Panc1 (cell line): ENCODE data around the gene ATCAY. TPM values are rescaled to one million over a fixed set of nuclear protein-coding genes. Genes with fewer than 3 reads are reported as not detected.
"Not testable (repeated sequence)": the region's sequence is repeated elsewhere in the genome, so short reads cannot be mapped to it uniquely, and the experiment has no call there.

ENCODE experiments used
- ATAC-seq: fragments of 200-7000 bp; cut with Tn5 transposase; 2 replicates; pipeline ENCODE4 v1.9.1; 2020; ENCODE audit warnings: mild to moderate bottlenecking, moderate library complexity
- BruUV-seq: library from RNA; stranded (reverse); fragments of 400-500 nt; replicated peaks from 2 replicates; lab custom pipeline; 2021; lab: Mats Ljungman, UMichigan
- CTCF ChIA-PET: fragments of 300-600 bp; sonication (Branson Sonifier 250); formaldehyde crosslinking; loops from one replicate; lab custom pipeline; 2022; ENCODE audit warnings: antibody characterized with exemption; lab: Charles Lee
- POLR2A ChIA-PET: fragments of 300-600 bp; sonication (Branson Sonifier 250); formaldehyde crosslinking; loops from one replicate; lab custom pipeline; 2022; ENCODE audit warnings: antibody characterized with exemption; lab: Charles Lee
- DNase-seq: peaks from one replicate; pipeline ENCODE4 v3.0.0-alpha.2; 2010; ENCODE audit warnings: low read depth, low spot score
- H3K27ac ChIP-seq: 2 replicates; pipeline ENCODE4 v1.5.1; 2011; ENCODE audit warnings: mild to moderate bottlenecking, low read length, inconsistent platforms
- H3K27me3 ChIP-seq: fragments of 200-500 bp; sonication (Bioruptor generic); 2 replicates; pipeline ENCODE4 v1.6.0; 2014; ENCODE audit warnings: low read length, inconsistent platforms; ENCODE audit not compliant: control insufficient read depth, insufficient read depth
- H3K36me3 ChIP-seq: fragments of 200-500 bp; sonication (Bioruptor generic); 2 replicates; pipeline ENCODE4 v1.5.1; 2014; ENCODE audit warnings: inconsistent platforms, mild to moderate bottlenecking, low read length, moderate library complexity; ENCODE audit not compliant: control insufficient read depth, insufficient read depth
- H3K4me1 ChIP-seq: 2 replicates; pipeline ENCODE4 v1.5.1; 2011; ENCODE audit warnings: inconsistent platforms, mild to moderate bottlenecking, low read length, moderate library complexity; ENCODE audit not compliant: control insufficient read depth, insufficient read depth
- H3K4me3 ChIP-seq, 2 experiments: 2 replicates each; pipeline ENCODE4 v1.5.1; 2011 to 2012; ENCODE audit warnings: low read depth in 2 of 2, low read length in 2 of 2, mild to moderate bottlenecking in 2 of 2, inconsistent platforms in 1 of 2, moderate library complexity in 1 of 2
- H3K9me3 ChIP-seq: fragments of 200-500 bp; sonication (Bioruptor generic); 2 replicates; pipeline ENCODE4 v1.5.1; 2014; ENCODE audit warnings: low read depth, mild to moderate bottlenecking, inconsistent platforms, low read length, moderate library complexity; ENCODE audit not compliant: control insufficient read depth, insufficient read depth
- CTCF ChIP-seq: fragments of 450-650 bp; IDR thresholded peaks from 2 replicates; pipeline ENCODE4 v1.5.1; 2017; ENCODE audit warnings: mild to moderate bottlenecking
- POLR2AphosphoS5 ChIP-seq: IDR thresholded peaks from 2 replicates; pipeline ENCODE4 v1.6.1; 2012; ENCODE audit warnings: mild to moderate bottlenecking, low read depth, low read length, moderate library complexity
- REST ChIP-seq, 2 experiments: IDR thresholded peaks; 2 replicates each; pipeline ENCODE4 v1.6.1; 2011 to 2012; ENCODE audit warnings: low read depth in 2 of 2, control low read depth in 1 of 2, low read length in 1 of 2, mild to moderate bottlenecking in 1 of 2, moderate library complexity in 1 of 2; ENCODE audit not compliant: insufficient read depth in 1 of 2
- TCF7L2 ChIP-seq: IDR thresholded peaks from 2 replicates; pipeline ENCODE4 v1.6.1; 2011; ENCODE audit warnings: mild to moderate bottlenecking, low read depth, low read length, inconsistent platforms
- in situ Hi-C: cut with HindIII; loops from 2 replicates; pipeline ENCODE4 v1.10.0; 2016; ENCODE audit warnings: low sequenced_read_pairs, low pct_unique_long_range_greater_than_20kb
- intact Hi-C: fragments of 100-400 bp; cut with micrococcal nuclease; formaldehyde crosslinking; loops from one replicate; pipeline ENCODE4 v1.10.0; 2022; ENCODE audit not compliant: unreplicated experiment
- total RNA-seq: library from RNA; stranded (reverse); gene quantifications from one replicate; pipeline ENCODE4 v1.2.1, GENCODE V29; 2021; ENCODE audit not compliant: unreplicated experiment

The ATCAY gene
- total RNA-seq, 1 experiment from 2014 or later: 0.15 TPM

- Histone ChIP-seq H3K4me1 (no peaks in the 10 kb centered on the region), H3K4me3 (no peak within 1 kb of the TSS), H3K9me3 (no peaks in the 10 kb centered on the region), H3K27ac (no peak within 1 kb of the TSS), H3K27me3 (no peaks in the 10 kb centered on the region), H3K36me3 (no peaks in the 10 kb centered on the region)
- BruUV-seq: no TSS peak
- in situ Hi-C loops (no loop called here), intact Hi-C loops (no loop called here)
- ChIA-PET POLR2A (no interaction called here), CTCF (no interaction called here)
- DNase-seq (no peak), ATAC-seq (no peak)
- no peak for TF ChIP-seq POLR2AphosphoS5
Observed at GRCh38 chr19:3932931-3933810, 52.7 kb downstream of the ATCAY start, which contains the start of gene NMRK2. Gene NMRK2 (plus strand): TSS chr19:3933069. CDS start chr19:3933672, 603 bp downstream.

GRCh38 chr19:3936506-3937442 is 56.3 kb downstream of the ATCAY start:
- ATAC-seq (peak; percentile 56), DNase-seq (no peak)
- POLR2A ChIA-PET: no interaction called here
- Histone ChIP-seq H3K4me3 (no peak overlapping the region), H3K27ac (no peak overlapping the region), H3K27me3 (no peaks in the 10 kb centered on the region), H3K36me3 (no peaks in the 10 kb centered on the region), H3K4me1 (no peaks in the 10 kb centered on the region), H3K9me3 (no peaks in the 10 kb centered on the region)
- TF ChIP-seq CTCF: no peak
- no peak for TF ChIP-seq REST (IDR thresholded peaks at IDR 0.05; ENCODE audit: insufficient read depth in 1 of 2, low read depth in 2 of 2, low read length in 1 of 2)
- no peak for TF ChIP-seq TCF7L2
- CTCF ChIA-PET: no interaction called here
- BruUV-seq: no TSS peak
- in situ Hi-C loops (no loop called here), intact Hi-C loops (no loop called here)

- CTCF ChIA-PET, H3K27ac ChIP-seq, H3K9me3 ChIP-seq, POLR2A ChIA-PET, BruUV-seq, DNase-seq, H3K4me3 ChIP-seq, H3K36me3 ChIP-seq, H3K4me1 ChIP-seq, intact Hi-C loops, in situ Hi-C loops, H3K27me3 ChIP-seq: not testable (repeated sequence)
- ATAC-seq: 0 out of 2 replicates have a peak, but pooled peaks have one; percentile 32
Observed at GRCh38 chr19:3938300-3938950, 57.9 kb downstream of the ATCAY start.
